DND-41 (cell line): Measurements from ENCODE around the gene ZNF48.

Experiments
- ATAC-seq: fragments of 200-7000 bp; cut with Tn5 transposase; 3 replicates; pipeline ENCODE4 v1.9.1; 2021; ENCODE audit warnings: low read depth; ENCODE audit not compliant: insufficient read depth
- DNase-seq: peaks from one replicate; pipeline ENCODE4 v3.0.0-alpha.2; 2020
- H2AFZ ChIP-seq: 2 replicates; pipeline ENCODE4 v1.6.0; 2012; ENCODE audit warnings: low read depth, low read length
- H3K27ac ChIP-seq: 2 replicates; pipeline ENCODE4 v1.5.1; 2012; ENCODE audit warnings: low read length, inconsistent platforms
- H3K27me3 ChIP-seq: fragments of 200-600 bp; sonication (generic); 2 replicates; pipeline ENCODE4 v1.6.0; 2012; ENCODE audit warnings: low read length, mild to moderate bottlenecking, inconsistent platforms; ENCODE audit not compliant: insufficient read depth, poor library complexity
- H3K36me3 ChIP-seq: 2 replicates; pipeline ENCODE4 v1.5.1; 2012; ENCODE audit warnings: low read length, inconsistent platforms; ENCODE audit not compliant: insufficient read depth
- H3K4me1 ChIP-seq: 2 replicates; pipeline ENCODE4 v1.5.1; 2012; ENCODE audit warnings: mild to moderate bottlenecking, low read length; ENCODE audit not compliant: insufficient read depth
- H3K4me2 ChIP-seq: 2 replicates; pipeline ENCODE4 v1.6.0; 2012; ENCODE audit warnings: mild to moderate bottlenecking, moderate library complexity, low read length, inconsistent platforms; ENCODE audit not compliant: insufficient read depth
- H3K4me3 ChIP-seq, 2 experiments: fragments of 200-600 bp in 1 of 2; shearing (Covaris generic) in 1 of 2; 2 replicates each; pipeline ENCODE4 v1.5.1; 2012 to 2016; ENCODE audit warnings: inconsistent platforms in 2 of 2, low read length in 2 of 2, mild to moderate bottlenecking in 2 of 2, low read depth in 1 of 2, moderate library complexity in 1 of 2
- H3K79me2 ChIP-seq: 2 replicates; pipeline ENCODE4 v1.6.0; 2012; ENCODE audit warnings: low read length, inconsistent platforms; ENCODE audit not compliant: insufficient read depth
- H3K9ac ChIP-seq: 2 replicates; pipeline ENCODE4 v1.6.0; 2012; ENCODE audit warnings: low read depth, mild to moderate bottlenecking, inconsistent platforms, low read length, moderate library complexity
- H3K9me3 ChIP-seq: 2 replicates; pipeline ENCODE4 v1.5.1; 2012; ENCODE audit warnings: low read length, moderate library complexity, mild to moderate bottlenecking, inconsistent platforms; ENCODE audit not compliant: insufficient read depth, severe bottlenecking
- H4K20me1 ChIP-seq: 2 replicates; pipeline ENCODE4 v1.6.0; 2012; ENCODE audit warnings: low read length; ENCODE audit not compliant: insufficient read depth
- CTCF ChIP-seq: IDR thresholded peaks from 2 replicates; pipeline ENCODE4 v1.5.1; 2012; ENCODE audit warnings: borderline replicate concordance, low read length, moderate library complexity, mild to moderate bottlenecking; ENCODE audit not compliant: poor library complexity, severe bottlenecking; ENCODE audit errors: extremely low read depth
- EZH2 ChIP-seq: IDR thresholded peaks from 3 replicates; pipeline ENCODE4 v1.6.1; 2012; ENCODE audit warnings: borderline replicate concordance, low read depth, mild to moderate bottlenecking, moderate library complexity, low read length, inconsistent platforms; ENCODE audit not compliant: severe bottlenecking

ZNF48 gene

GRCh38 chr16:30371248-30371816, 23.9 kb upstream of the ZNF48 start:
- peak overlapping the region; percentile 82 for H3K27ac ChIP-seq
- H3K4me2 ChIP-seq, result peak overlapping the region; percentile 71
- H2AFZ ChIP-seq, result peak overlapping the region; percentile 52
- H3K4me3 ChIP-seq, result peak overlapping the region; percentile 20 to 56; a peak in 3 of 4 replicates
- DNase-seq (no peak), ATAC-seq (no peak)
- peaks cover 24% of the 10 kb centered on the region for H4K20me1 ChIP-seq
- peak overlapping the region; percentile 64 for H3K9ac ChIP-seq
- no peaks in the 10 kb centered on the region for H3K9me3 ChIP-seq
- TF ChIP-seq CTCF (peak; percentile 1), EZH2 (no peak)
- no peaks in the 10 kb centered on the region for H3K27me3 ChIP-seq
- H3K36me3 ChIP-seq, result peaks cover 17% of the 10 kb centered on the region
- H3K79me2 ChIP-seq, result peaks cover 39% of the 10 kb centered on the region
- H3K4me1 ChIP-seq, result peaks cover 45% of the 10 kb centered on the region

- Histone ChIP-seq H3K27ac (peak overlapping the region; percentile 82), H3K36me3 (peaks cover 10% of the 10 kb centered on the region), H4K20me1 (peaks cover 23% of the 10 kb centered on the region), H3K79me2 (peaks cover 38% of the 10 kb centered on the region), H3K4me1 (peaks cover 45% of the 10 kb centered on the region), H3K9me3 (no peaks in the 10 kb centered on the region), H3K4me3 (peak overlapping the region in 1 of 2 experiments; percentile 56; a peak in 2 of 4 replicates), H3K9ac (peak overlapping the region; percentile 64; the same call in 1 of the 2 replicates), H2AFZ (peak overlapping the region; percentile 52), H3K4me2 (peak overlapping the region; percentile 71), H3K27me3 (no peaks in the 10 kb centered on the region)
- TF ChIP-seq CTCF (no peak), EZH2 (no peak)
- ATAC-seq (no peak), DNase-seq (no peak)
Observed at GRCh38 chr16:30372038-30372712, 23.0 kb upstream of the ZNF48 start.

GRCh38 chr16:30372725-30373124, 22.5 kb upstream of the ZNF48 start:
- Histone ChIP-seq H3K4me1 (peaks cover 45% of the 10 kb centered on the region), H3K9ac (no peak overlapping the region), H3K9me3 (no peaks in the 10 kb centered on the region), H4K20me1 (peaks cover 17% of the 10 kb centered on the region), H3K27ac (no peak overlapping the region), H3K4me2 (no peak overlapping the region), H2AFZ (no peak overlapping the region), H3K27me3 (no peaks in the 10 kb centered on the region), H3K36me3 (peaks cover 4% of the 10 kb centered on the region), H3K4me3 (no peak overlapping the region), H3K79me2 (peaks cover 36% of the 10 kb centered on the region)
- TF ChIP-seq CTCF (no peak), EZH2 (no peak)
- DNase-seq (no peak), ATAC-seq (no peak)
